ENCODE results near the gene KAZN.

Gene KAZN

GRCh38 chr1:15008783-15009729, 410.6 kb downstream of the KAZN start:
- Histone ChIP-seq H3K27me3 (ENCODE audit: insufficient read depth, low read length, poor library complexity, severe bottlenecking) (no peaks in the 10 kb centered on the region), H3K4me1 (ENCODE audit: insufficient read depth, low read length, poor library complexity, severe bottlenecking) (no peaks in the 10 kb centered on the region), H3K4me2 (ENCODE audit: low read depth, low read length, poor library complexity, severe bottlenecking) (no peak overlapping the region), H3K4me3 (ENCODE audit: low read length, poor library complexity, severe bottlenecking) (no peak overlapping the region), H3K9me3 (ENCODE audit: insufficient read depth, low read depth, low read length) (no peaks in the 10 kb centered on the region), H3K9me2 (replicated peaks; ENCODE audit: low read depth, low read length) (no peaks in the 10 kb centered on the region), H3K9ac (ENCODE audit: low read depth, low read length, poor library complexity, severe bottlenecking) (no peak overlapping the region), H3K79me2 (ENCODE audit: insufficient read depth, low read length) (no peaks in the 10 kb centered on the region), H3F3A (ENCODE audit: low read depth) (no peaks in the 10 kb centered on the region), H3K36me3 (ENCODE audit: insufficient read depth, low read length) (no peaks in the 10 kb centered on the region), H4K20me1 (ENCODE audit: insufficient read depth, low read length, poor library complexity, severe bottlenecking) (no peaks in the 10 kb centered on the region), H2AFZ (ENCODE audit: low read length) (no peak overlapping the region)
- no peak for TF ChIP-seq EZH2phosphoT487 (IDR thresholded peaks at IDR 0.05; ENCODE audit: borderline replicate concordance)
- no peak for TF ChIP-seq CTCF (conservative IDR thresholded peaks at IDR 0.05; ENCODE audit: low read length)

DNA sequence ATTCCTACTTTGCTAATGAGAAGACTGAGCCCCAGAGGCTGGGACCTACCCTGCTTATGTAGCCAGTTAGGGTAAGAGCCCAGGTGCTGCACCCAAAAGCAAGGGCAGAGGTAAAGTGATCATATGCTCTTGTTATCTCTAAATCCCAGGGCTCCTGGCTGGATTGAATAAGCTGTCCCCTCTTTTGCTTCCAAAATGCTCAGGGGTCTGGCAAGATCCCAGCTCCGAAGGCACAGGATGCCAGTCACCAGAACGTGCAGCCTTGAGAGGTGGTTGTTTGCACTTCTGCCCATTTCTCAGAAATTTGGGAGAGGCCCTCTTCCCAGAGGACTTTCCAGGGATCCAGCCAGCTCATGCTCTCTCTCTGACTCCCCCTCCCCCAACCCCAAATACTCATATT, 412.7 kb downstream of the KAZN start:
- H2AFZ ChIP-seq (ENCODE audit: low read length), result no peak overlapping the region
- H4K20me1 ChIP-seq (ENCODE audit: insufficient read depth, low read length, poor library complexity, severe bottlenecking), result no peaks in the 10 kb centered on the region
- H3K9ac ChIP-seq (ENCODE audit: low read depth, low read length, poor library complexity, severe bottlenecking), result no peak overlapping the region
- H3K4me1 ChIP-seq (ENCODE audit: insufficient read depth, low read length, poor library complexity, severe bottlenecking), result no peaks in the 10 kb centered on the region
- TF ChIP-seq EZH2phosphoT487 (IDR thresholded peaks at IDR 0.05; ENCODE audit: borderline replicate concordance), result no peak
- no peak for TF ChIP-seq CTCF (conservative IDR thresholded peaks at IDR 0.05; ENCODE audit: low read length)
- no peaks in the 10 kb centered on the region for H3K79me2 ChIP-seq (ENCODE audit: insufficient read depth, low read length)
- H3K4me2 ChIP-seq (ENCODE audit: low read depth, low read length, poor library complexity, severe bottlenecking), result no peak overlapping the region
- H3K4me3 ChIP-seq (ENCODE audit: low read length, poor library complexity, severe bottlenecking), result no peak overlapping the region
- no peaks in the 10 kb centered on the region for H3K36me3 ChIP-seq (ENCODE audit: insufficient read depth, low read length)
- H3K9me3 ChIP-seq (ENCODE audit: insufficient read depth, low read depth, low read length), result no peaks in the 10 kb centered on the region
- H3F3A ChIP-seq (ENCODE audit: low read depth), result no peaks in the 10 kb centered on the region
- no peaks in the 10 kb centered on the region for H3K27me3 ChIP-seq (ENCODE audit: insufficient read depth, low read length, poor library complexity, severe bottlenecking)
- no peaks in the 10 kb centered on the region for H3K9me2 ChIP-seq (replicated peaks; ENCODE audit: low read depth, low read length)

GRCh38 chr1:15011661-15012060, 413.2 kb downstream of the KAZN start:
- Histone ChIP-seq H4K20me1 (ENCODE audit: insufficient read depth, low read length, poor library complexity, severe bottlenecking) (no peaks in the 10 kb centered on the region), H3F3A (ENCODE audit: low read depth) (no peaks in the 10 kb centered on the region), H3K9me3 (ENCODE audit: insufficient read depth, low read depth, low read length) (no peaks in the 10 kb centered on the region), H3K4me2 (ENCODE audit: low read depth, low read length, poor library complexity, severe bottlenecking) (no peak overlapping the region), H3K79me2 (ENCODE audit: insufficient read depth, low read length) (no peaks in the 10 kb centered on the region), H3K9ac (ENCODE audit: low read depth, low read length, poor library complexity, severe bottlenecking) (no peak overlapping the region), H3K36me3 (ENCODE audit: insufficient read depth, low read length) (no peaks in the 10 kb centered on the region), H3K9me2 (replicated peaks; ENCODE audit: low read depth, low read length) (no peaks in the 10 kb centered on the region), H3K27me3 (ENCODE audit: insufficient read depth, low read length, poor library complexity, severe bottlenecking) (no peaks in the 10 kb centered on the region), H3K4me1 (ENCODE audit: insufficient read depth, low read length, poor library complexity, severe bottlenecking) (no peaks in the 10 kb centered on the region), H2AFZ (ENCODE audit: low read length) (no peak overlapping the region), H3K4me3 (ENCODE audit: low read length, poor library complexity, severe bottlenecking) (no peak overlapping the region)
- TF ChIP-seq CTCF (conservative IDR thresholded peaks at IDR 0.05; ENCODE audit: low read length), result no peak
- no peak for TF ChIP-seq EZH2phosphoT487 (IDR thresholded peaks at IDR 0.05; ENCODE audit: borderline replicate concordance)
